GM13977 (cell line): Measurements from ENCODE around the gene PDCD4.

Experiments used
- DNase-seq: peaks from one replicate; pipeline ENCODE4 v3.0.0; 2012; ENCODE audit warnings: low spot score
- in situ Hi-C: fragments of 300-500 bp; cut with MboI; formaldehyde crosslinking; loops from one replicate; pipeline ENCODE4 v1.12.0; 2022; ENCODE audit warnings: low sequenced_read_pairs, low pct_unique_long_range_greater_than_20kb, mixed read lengths, inconsistent platforms; ENCODE audit not compliant: unreplicated experiment
- TF ChIP-seq, protein P1 (sequence below): IDR thresholded peaks from 2 replicates; pipeline ENCODE4 v1.5.1; 2012; ENCODE audit warnings: mild to moderate bottlenecking, control low read depth; ENCODE audit not compliant: insufficient read depth; ENCODE audit errors: extremely low read depth, missing control alignments

Gene PDCD4

DNA sequence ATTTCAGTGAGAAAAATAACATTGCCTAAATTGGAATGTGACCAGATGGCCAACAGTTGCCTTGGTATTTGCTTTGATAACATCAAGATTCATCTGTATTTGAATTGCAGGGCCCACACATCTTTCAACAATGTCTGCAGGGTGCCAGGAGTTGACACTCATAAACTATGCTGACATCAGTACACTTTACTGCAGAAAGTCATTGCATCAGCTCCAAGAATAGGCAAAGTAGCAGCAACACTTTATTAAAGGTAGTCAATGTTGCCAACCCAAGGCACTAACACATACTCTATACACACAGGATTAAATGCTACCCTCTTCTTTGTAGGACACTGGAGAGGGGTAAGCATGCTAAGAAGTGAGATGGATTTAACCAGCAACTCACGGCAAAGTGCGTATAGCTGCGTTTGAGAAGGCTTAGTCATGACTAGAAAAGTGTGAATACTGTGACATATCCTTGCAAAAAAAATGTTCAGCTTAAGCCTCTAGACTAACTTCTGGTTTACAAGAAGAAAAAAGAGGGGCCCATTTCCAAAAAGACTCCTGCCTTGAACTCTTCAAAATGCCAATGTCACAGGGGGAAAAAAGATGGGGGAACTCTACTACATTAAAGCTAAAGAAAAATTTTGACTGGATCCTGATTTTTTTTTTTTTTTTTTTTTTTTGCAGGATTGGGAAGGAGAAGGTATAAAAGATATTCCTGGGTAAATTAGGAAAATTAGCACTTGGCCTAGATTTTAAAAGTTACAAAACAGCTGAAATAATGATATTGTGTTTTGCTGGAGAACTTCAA, 45.0 kb downstream of the PDCD4 start:
- in situ Hi-C loops: loop anchor here (25.0 kb wide), 1 partner anchor 304 kb away; no protein-coding TSS in a partner anchor
- no peak for DNase-seq
- TF ChIP-seq, protein P1, sequence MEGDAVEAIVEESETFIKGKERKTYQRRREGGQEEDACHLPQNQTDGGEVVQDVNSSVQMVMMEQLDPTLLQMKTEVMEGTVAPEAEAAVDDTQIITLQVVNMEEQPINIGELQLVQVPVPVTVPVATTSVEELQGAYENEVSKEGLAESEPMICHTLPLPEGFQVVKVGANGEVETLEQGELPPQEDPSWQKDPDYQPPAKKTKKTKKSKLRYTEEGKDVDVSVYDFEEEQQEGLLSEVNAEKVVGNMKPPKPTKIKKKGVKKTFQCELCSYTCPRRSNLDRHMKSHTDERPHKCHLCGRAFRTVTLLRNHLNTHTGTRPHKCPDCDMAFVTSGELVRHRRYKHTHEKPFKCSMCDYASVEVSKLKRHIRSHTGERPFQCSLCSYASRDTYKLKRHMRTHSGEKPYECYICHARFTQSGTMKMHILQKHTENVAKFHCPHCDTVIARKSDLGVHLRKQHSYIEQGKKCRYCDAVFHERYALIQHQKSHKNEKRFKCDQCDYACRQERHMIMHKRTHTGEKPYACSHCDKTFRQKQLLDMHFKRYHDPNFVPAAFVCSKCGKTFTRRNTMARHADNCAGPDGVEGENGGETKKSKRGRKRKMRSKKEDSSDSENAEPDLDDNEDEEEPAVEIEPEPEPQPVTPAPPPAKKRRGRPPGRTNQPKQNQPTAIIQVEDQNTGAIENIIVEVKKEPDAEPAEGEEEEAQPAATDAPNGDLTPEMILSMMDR: no peak

DNA sequence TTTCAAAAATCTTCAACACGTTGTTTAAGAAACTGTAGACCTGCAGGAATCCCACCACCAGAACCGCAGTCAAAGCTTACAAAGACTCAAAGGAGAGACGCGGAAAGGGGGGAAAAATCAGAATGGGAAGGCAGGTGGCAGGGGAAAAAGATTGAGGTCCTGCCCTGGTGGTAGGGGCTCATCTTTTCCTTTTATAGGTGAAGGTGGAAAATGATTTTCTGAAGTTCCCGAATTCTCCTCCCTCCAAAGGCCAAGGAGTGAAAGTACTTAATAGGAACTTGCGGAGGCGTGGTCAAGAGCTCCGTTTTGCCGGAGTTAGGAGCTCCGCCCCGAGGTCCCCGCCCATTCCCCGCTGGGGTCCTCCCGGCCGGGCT, 46.5 kb downstream of the PDCD4 start:
- TF ChIP-seq, protein P1: no peak
- in situ Hi-C loops: loop anchor here (25.0 kb wide), 1 partner anchor 306 kb away; no protein-coding TSS in a partner anchor
- DNase-seq: no peak

DNA sequence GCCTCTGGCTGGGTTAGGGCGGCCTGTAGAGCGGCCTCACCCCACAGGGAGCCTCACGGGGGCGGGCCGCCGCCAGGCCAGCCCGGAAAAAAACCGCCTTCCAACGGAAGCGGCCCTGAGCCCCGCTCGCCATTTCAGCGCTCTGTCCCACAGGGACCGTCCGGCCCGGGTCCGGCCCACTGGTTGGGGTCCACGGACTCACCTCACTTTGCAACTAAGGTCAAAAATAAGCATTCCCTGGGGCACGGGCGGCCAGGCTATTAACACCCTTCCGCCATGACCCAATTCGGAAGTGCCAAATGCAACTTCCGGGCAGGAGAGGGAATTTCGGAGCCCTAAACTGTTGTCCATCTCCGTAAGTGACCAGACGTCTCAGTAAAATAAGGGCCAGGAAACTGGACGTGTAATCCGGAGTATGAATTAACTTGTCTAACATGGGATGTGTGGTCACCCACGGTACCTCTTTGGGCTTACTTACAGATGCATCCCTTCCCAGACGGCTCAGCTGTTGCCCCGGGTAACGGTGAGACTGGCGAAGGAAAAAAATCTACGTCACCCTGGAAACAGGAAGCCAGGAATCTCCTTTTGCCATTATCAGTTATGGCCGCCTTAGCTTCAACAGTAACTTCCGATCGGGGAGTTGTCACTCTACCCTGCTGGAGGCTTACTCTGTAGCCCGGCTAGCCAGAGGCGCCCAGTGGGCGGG, 47.1 kb downstream of the PDCD4 start, which contains the start of gene BBIP1:
Gene BBIP1, minus strand, starts transcription at position 538 of the 706 bp plus-strand sequence. CDS start 1,023 bp downstream, outside the sequence.
- in situ Hi-C loops: loop anchor here (25.0 kb wide), 1 partner anchor 306 kb away; no protein-coding TSS in a partner anchor
- TF ChIP-seq, protein P1: no peak
- DNase-seq: peak; percentile 94

DNA sequence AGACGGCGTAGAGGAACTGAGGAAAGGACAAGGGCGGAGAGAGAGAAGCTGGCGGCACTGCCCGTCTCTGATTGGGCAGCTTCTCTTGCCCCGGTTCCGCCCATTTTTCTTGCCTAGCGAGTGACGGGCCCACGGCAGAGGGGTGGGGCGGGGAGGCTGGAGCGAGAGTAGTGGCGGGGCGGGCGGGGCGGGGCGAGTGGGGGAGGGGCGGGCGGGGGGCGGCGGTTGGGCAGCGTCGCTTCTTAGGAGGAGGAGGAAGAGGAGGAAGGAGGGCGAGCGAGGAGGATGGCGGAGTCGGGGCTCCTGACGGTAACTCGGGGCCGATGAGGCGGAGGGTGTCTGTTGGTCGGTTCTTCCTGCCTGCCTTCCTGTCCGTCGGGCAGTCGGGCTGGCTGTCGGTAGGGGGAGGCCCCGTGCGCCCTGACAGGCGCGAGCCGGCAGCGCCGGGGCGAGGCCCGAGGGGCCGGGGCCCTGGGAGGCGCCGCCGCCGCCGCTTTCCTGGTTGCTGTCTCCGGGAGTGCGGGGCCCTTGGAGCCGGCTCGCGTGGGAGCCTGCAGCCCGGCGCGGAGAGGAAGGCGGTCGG, 47.7 kb downstream of the PDCD4 start, which contains the start of gene SHOC2:
Gene SHOC2, plus strand, starts transcription at position 256 of the 583 bp plus-strand sequence. CDS start 44,755 bp downstream, outside the sequence.
- DNase-seq: no peak
- TF ChIP-seq, protein P1: peak; percentile 29
- in situ Hi-C loops: loop anchor here (25.0 kb wide), 1 partner anchor 307 kb away; no protein-coding TSS in a partner anchor

DNA sequence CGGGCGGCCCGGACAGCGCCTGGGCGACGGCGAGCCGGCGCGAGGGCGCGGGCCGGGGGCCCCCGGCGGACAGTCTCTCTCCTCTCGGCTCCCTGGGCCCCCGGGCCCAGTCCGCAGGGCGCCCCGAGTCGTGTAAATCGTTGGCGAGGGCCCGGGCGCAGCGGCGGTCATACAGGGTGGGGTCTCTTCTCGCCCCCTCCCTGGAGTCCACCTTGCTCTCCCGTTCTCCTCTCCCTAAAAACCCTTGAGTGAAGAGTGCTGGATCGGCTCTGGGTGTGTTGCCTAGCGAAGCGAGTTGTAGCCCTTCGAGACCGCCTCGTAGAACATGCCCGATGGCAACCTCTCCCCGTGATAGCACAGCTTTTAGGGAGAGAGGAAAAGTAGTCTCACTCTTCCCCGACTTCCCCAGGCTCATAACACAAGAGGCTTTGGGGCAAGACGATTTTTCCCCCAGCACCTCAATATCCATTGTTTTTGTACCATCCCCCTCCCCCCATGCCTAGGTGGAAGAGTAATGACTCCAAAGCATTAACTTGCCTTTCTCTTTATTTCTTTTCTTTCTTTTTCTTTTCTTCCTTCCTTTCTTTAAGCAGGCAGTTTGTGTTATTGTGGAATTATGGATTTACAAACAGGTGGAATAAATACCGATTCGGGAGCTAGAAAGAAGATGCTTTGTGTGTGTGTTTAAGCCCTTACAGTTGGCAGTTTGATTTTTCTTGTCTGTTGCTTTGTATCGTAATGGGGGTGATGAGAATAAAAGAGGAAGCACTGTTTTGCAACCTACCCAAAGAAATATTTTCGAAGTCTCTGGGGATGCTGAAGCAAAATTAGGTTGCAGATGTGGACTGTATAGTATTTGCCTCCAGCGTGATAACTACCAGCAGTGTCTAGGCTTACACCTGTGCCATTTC, 48.5 kb downstream of the PDCD4 start:
- TF ChIP-seq, protein P1: no peak
- in situ Hi-C loops: loop anchor here (25.0 kb wide), 1 partner anchor 308 kb away; no protein-coding TSS in a partner anchor
- DNase-seq: peak; percentile 32
